Ectodermal cell (in vitro differentiated cells): ENCODE results near the gene SLC2A1.

Source experiments
- H3K27ac ChIP-seq: 2 replicates; pipeline ENCODE4 v1.7.0; 2013; ENCODE audit warnings: mild to moderate bottlenecking, low read depth, low read length; ENCODE audit not compliant: insufficient read depth, poor library complexity, severe bottlenecking
- H3K27me3 ChIP-seq: 2 replicates; pipeline ENCODE4 v1.7.0; 2013; ENCODE audit warnings: mild to moderate bottlenecking, low read length; ENCODE audit not compliant: insufficient read depth, control insufficient read depth, poor library complexity, severe bottlenecking
- H3K36me3 ChIP-seq: one replicate; pipeline ENCODE4 v1.7.0; 2013; ENCODE audit warnings: low read length; ENCODE audit not compliant: control insufficient read depth, insufficient read depth
- H3K4me1 ChIP-seq: one replicate; pipeline ENCODE4 v1.7.0; 2013; ENCODE audit warnings: low read length; ENCODE audit not compliant: control insufficient read depth, insufficient read depth
- H3K4me3 ChIP-seq: 2 replicates; pipeline ENCODE4 v1.7.0; 2013; ENCODE audit warnings: low read depth, low read length, control low read depth; ENCODE audit not compliant: insufficient read depth
- H3K9me3 ChIP-seq: 2 replicates; pipeline ENCODE4 v1.7.0; 2013; ENCODE audit warnings: mild to moderate bottlenecking, low read length, moderate library complexity; ENCODE audit not compliant: control insufficient read depth
- whole genome bisulfite sequencing, 2 experiments: methylation state at CpG; one replicate each; pipeline ENCODE4 v1.1.7; 2013; ENCODE audit warnings: missing lambda C conversion rate in 2 of 2; 5-methylcytosine and 5-hydroxymethylcytosine counted together

Gene SLC2A1

GRCh38 chr1:42960122-42960390 lies 1.4 kb upstream of the SLC2A1 start:
- Histone ChIP-seq H3K4me1 (peaks cover 42% of the 10 kb centered on the region), H3K27ac (no peak overlapping the region), H3K36me3 (no peaks in the 10 kb centered on the region), H3K27me3 (no peaks in the 10 kb centered on the region), H3K9me3 (no peaks in the 10 kb centered on the region), H3K4me3 (peak overlapping the region; percentile 94)
- WGBS, 2 experiments = 83 to 90% methylated on average over 1 of the region's 1 CpG

GRCh38 chr1:42957880-42958487 lies 684 bp downstream of the SLC2A1 start:
- H3K9me3 ChIP-seq = no peaks in the 10 kb centered on the region
- H3K36me3 ChIP-seq = peaks cover 4% of the 10 kb centered on the region
- peak overlapping the region; percentile 88 for H3K27ac ChIP-seq
- no peaks in the 10 kb centered on the region for H3K27me3 ChIP-seq
- WGBS, 2 experiments = 0% methylated on average over 72 of the region's 72 CpGs
- peaks cover 55% of the 10 kb centered on the region for H3K4me1 ChIP-seq
- H3K4me3 ChIP-seq = peak overlapping the region; percentile 94

- WGBS, 2 experiments = 1% methylated on average over 26 of the region's 26 CpGs
- H3K27ac ChIP-seq = peak overlapping the region; percentile 38
Measured at GRCh38 chr1:42957229-42957879, 1.3 kb downstream of the SLC2A1 start.

GRCh38 chr1:42956739-42957138 lies 1.9 kb downstream of the SLC2A1 start:
- H3K36me3 ChIP-seq = peaks cover 16% of the 10 kb centered on the region
- 8 to 19% methylated on average over 3 of the region's 3 CpGs for WGBS, 2 experiments
- peak overlapping the region; percentile 94 for H3K4me3 ChIP-seq
- no peak overlapping the region for H3K27ac ChIP-seq
- H3K9me3 ChIP-seq = no peaks in the 10 kb centered on the region
- no peaks in the 10 kb centered on the region for H3K27me3 ChIP-seq
- H3K4me1 ChIP-seq = peaks cover 56% of the 10 kb centered on the region

More at GRCh38 chr1:42957229-42957879, 1.3 kb downstream of the SLC2A1 start:
- Histone ChIP-seq H3K4me3 (peak overlapping the region; percentile 94), H3K36me3 (peaks cover 9% of the 10 kb centered on the region), H3K27me3 (no peaks in the 10 kb centered on the region), H3K4me1 (peaks cover 56% of the 10 kb centered on the region), H3K9me3 (no peaks in the 10 kb centered on the region)

GRCh38 chr1:42955311-42956063 lies 3.2 kb downstream of the SLC2A1 start:
- Histone ChIP-seq H3K4me3 (peak overlapping the region; percentile 94), H3K27ac (no peak overlapping the region)

GRCh38 chr1:42953182-42954180 lies 5.2 kb downstream of the SLC2A1 start:
- 89 to 91% methylated on average over 13 of the region's 13 CpGs for WGBS, 2 experiments
- Histone ChIP-seq H3K27ac (no peak overlapping the region), H3K36me3 (peaks cover 19% of the 10 kb centered on the region), H3K27me3 (no peaks in the 10 kb centered on the region), H3K4me1 (peaks cover 56% of the 10 kb centered on the region), H3K9me3 (no peaks in the 10 kb centered on the region), H3K4me3 (no peak overlapping the region)

More at GRCh38 chr1:42955311-42956063, 3.2 kb downstream of the SLC2A1 start:
- Histone ChIP-seq H3K27me3 (no peaks in the 10 kb centered on the region), H3K9me3 (no peaks in the 10 kb centered on the region), H3K4me1 (peaks cover 48% of the 10 kb centered on the region), H3K36me3 (peaks cover 19% of the 10 kb centered on the region)
- WGBS, 2 experiments = 79 to 83% methylated on average over 16 of the region's 16 CpGs

- H3K36me3 ChIP-seq = peaks cover 19% of the 10 kb centered on the region
Measured at GRCh38 chr1:42952303-42953001, 6.2 kb downstream of the SLC2A1 start.

GRCh38 chr1:42951588-42951987 lies 7.1 kb downstream of the SLC2A1 start:
- Histone ChIP-seq H3K36me3 (peaks cover 25% of the 10 kb centered on the region), H3K4me1 (peaks cover 75% of the 10 kb centered on the region), H3K27me3 (no peaks in the 10 kb centered on the region), H3K27ac (no peak overlapping the region), H3K4me3 (no peak overlapping the region), H3K9me3 (no peaks in the 10 kb centered on the region)
- WGBS, 2 experiments = 96 to 100% methylated on average over 1 of the region's 1 CpG

More at GRCh38 chr1:42952303-42953001, 6.2 kb downstream of the SLC2A1 start:
- Histone ChIP-seq H3K27ac (no peak overlapping the region), H3K27me3 (no peaks in the 10 kb centered on the region), H3K4me1 (peaks cover 67% of the 10 kb centered on the region), H3K9me3 (no peaks in the 10 kb centered on the region), H3K4me3 (peak overlapping the region; percentile 13)
- WGBS, 2 experiments = 93 to 94% methylated on average over 11 of the region's 11 CpGs

GRCh38 chr1:42950116-42950481 lies 8.6 kb downstream of the SLC2A1 start:
- H3K9me3 ChIP-seq = no peaks in the 10 kb centered on the region
- no peak overlapping the region for H3K4me3 ChIP-seq
- peaks cover 78% of the 10 kb centered on the region for H3K4me1 ChIP-seq
- H3K27ac ChIP-seq = no peak overlapping the region
- WGBS, 2 experiments = 87 to 90% methylated on average over 4 to 5 of the region's 5 CpGs
- no peaks in the 10 kb centered on the region for H3K27me3 ChIP-seq
- H3K36me3 ChIP-seq = peaks cover 33% of the 10 kb centered on the region
